A673 (cell line): ENCODE data around the gene SMOC2. TPM values are rescaled to one million over a fixed set of nuclear protein-coding genes. Genes with fewer than 3 reads are reported as not detected.

Experiments used
- BruUV-seq: library from RNA; stranded (reverse); fragments of 400-500 nt; replicated peaks from 2 replicates; lab custom pipeline; 2021; lab: Mats Ljungman, UMichigan
- CTCF ChIA-PET: fragments of 300-600 bp; sonication (Branson Sonifier 250); formaldehyde crosslinking; loops from one replicate; lab custom pipeline; 2022; ENCODE audit warnings: antibody characterized with exemption; lab: Charles Lee
- POLR2A ChIA-PET: fragments of 300-600 bp; sonication (Branson Sonifier 250); formaldehyde crosslinking; loops from one replicate; lab custom pipeline; 2022; ENCODE audit warnings: antibody characterized with exemption; ENCODE audit not compliant: low non-redundant PET; lab: Charles Lee
- DNase-seq: peaks from one replicate; pipeline ENCODE4 v3.0.0-alpha.2; 2015; ENCODE audit warnings: low spot score
- H3K27ac ChIP-seq: fragments of 200-600 bp; sonication (generic); 2 replicates; pipeline ENCODE4 v1.5.1; 2016; ENCODE audit warnings: mixed run types, low read depth, mild to moderate bottlenecking, mixed read lengths, antibody characterized with exemption, low read length; ENCODE audit not compliant: poor library complexity, severe bottlenecking
- H3K27me3 ChIP-seq: fragments of 200-600 bp; sonication (generic); replicated peaks from 2 replicates; pipeline ENCODE4 v1.6.1; 2017; ENCODE audit warnings: mixed run types, low read depth, mild to moderate bottlenecking, mixed read lengths, antibody characterized with exemption, low read length; ENCODE audit not compliant: insufficient read depth, poor library complexity
- H3K36me3 ChIP-seq: fragments of 200-600 bp; sonication (generic); 2 replicates; pipeline ENCODE4 v1.6.1; 2016; ENCODE audit warnings: mixed run types, mild to moderate bottlenecking, mixed read lengths, antibody characterized with exemption, low read length; ENCODE audit not compliant: insufficient read depth, poor library complexity, severe bottlenecking
- H3K4me1 ChIP-seq: fragments of 200-600 bp; sonication (generic); 2 replicates; pipeline ENCODE4 v1.6.1; 2017; ENCODE audit warnings: mixed run types, mild to moderate bottlenecking, mixed read lengths, antibody characterized with exemption, low read length; ENCODE audit not compliant: insufficient read depth, poor library complexity, severe bottlenecking
- H3K4me3 ChIP-seq: fragments of 200-600 bp; sonication (generic); 2 replicates; pipeline ENCODE4 v1.5.1; 2016; ENCODE audit warnings: low read depth, mixed run types, mild to moderate bottlenecking, mixed read lengths, low read length; ENCODE audit not compliant: poor library complexity, severe bottlenecking
- H3K9me3 ChIP-seq: fragments of 200-600 bp; sonication (generic); 2 replicates; pipeline ENCODE4 v1.6.1; 2016; ENCODE audit warnings: mixed run types, low read depth, mild to moderate bottlenecking, mixed read lengths, antibody characterized with exemption, low read length; ENCODE audit not compliant: poor library complexity, severe bottlenecking
- CTCF ChIP-seq: fragments of 300-800, 200-600 bp; sonication (generic); conservative IDR thresholded peaks from 2 replicates; pipeline ENCODE4 v1.5.1; 2017; ENCODE audit warnings: low read depth, mild to moderate bottlenecking, antibody characterized with exemption, low read length, moderate library complexity, mixed read lengths
- EZH2 ChIP-seq: fragments of 200-600 bp; sonication (generic); IDR thresholded peaks from 2 replicates; pipeline ENCODE4 v1.6.1; 2017; ENCODE audit warnings: borderline replicate concordance, low read depth, mild to moderate bottlenecking, mixed read lengths, antibody characterized with exemption, low read length; ENCODE audit not compliant: poor library complexity, severe bottlenecking
- intact Hi-C: fragments of 100-400 bp; cut with micrococcal nuclease; formaldehyde crosslinking; loops from one replicate; pipeline ENCODE4 v1.10.0; 2022; ENCODE audit not compliant: unreplicated experiment
- total RNA-seq: library from RNA; stranded (reverse); gene quantifications from 2 replicates; pipeline ENCODE4 v1.2.3, GENCODE V29; 2021

Gene SMOC2
- total RNA-seq, 1 experiment from 2014 or later: 1.8 TPM

GRCh38 chr6:168640768-168641167 is 199.8 kb downstream of the SMOC2 start:
- TF ChIP-seq EZH2 (no peak), CTCF (no peak)
- H3K36me3 ChIP-seq: no peaks in the 10 kb centered on the region
- no peaks in the 10 kb centered on the region for H3K4me1 ChIP-seq
- BruUV-seq: no TSS peak
- ChIA-PET POLR2A (no interaction called here), CTCF (no interaction called here)
- no peaks in the 10 kb centered on the region for H3K9me3 ChIP-seq
- no peak overlapping the region for H3K4me3 ChIP-seq
- intact Hi-C loops: no loop called here
- H3K27me3 ChIP-seq: no peaks in the 10 kb centered on the region
- no peak overlapping the region for H3K27ac ChIP-seq
- no peak for DNase-seq

- intact Hi-C loops: no loop called here
- no peaks in the 10 kb centered on the region for H3K4me1 ChIP-seq
- no peak overlapping the region for H3K4me3 ChIP-seq
- H3K27ac ChIP-seq: no peak overlapping the region
- POLR2A ChIA-PET: no interaction called here
- no peaks in the 10 kb centered on the region for H3K9me3 ChIP-seq
- CTCF ChIA-PET: no interaction called here
- no peak for DNase-seq
- no peaks in the 10 kb centered on the region for H3K36me3 ChIP-seq
- TF ChIP-seq CTCF (no peak), EZH2 (no peak)
- no peaks in the 10 kb centered on the region for H3K27me3 ChIP-seq
- no TSS peak for BruUV-seq
These were observed 200.5 kb downstream of the SMOC2 start for GRCh38 chr6:168641446-168641845.

GRCh38 chr6:168643401-168643800 is 202.4 kb downstream of the SMOC2 start:
- CTCF ChIA-PET: interaction anchor here (1.1 kb wide), 1 partner anchor 94 kb away, joined by 4 read pairs; no protein-coding TSS in a partner anchor
- H3K4me3 ChIP-seq: no peak overlapping the region
- POLR2A ChIA-PET: no interaction called here
- intact Hi-C loops: no loop called here
- H3K27ac ChIP-seq: no peak overlapping the region
- BruUV-seq: no TSS peak
- no peak for DNase-seq
- peaks cover 4% of the 10 kb centered on the region for H3K4me1 ChIP-seq
- H3K36me3 ChIP-seq: no peaks in the 10 kb centered on the region
- no peak for TF ChIP-seq EZH2
- TF ChIP-seq CTCF: no peak
- no peaks in the 10 kb centered on the region for H3K9me3 ChIP-seq
- H3K27me3 ChIP-seq: no peaks in the 10 kb centered on the region
